Measurements from ENCODE around the gene BANP.

The BANP gene

GRCh38 chr16:87951552-87952538 lies 611 bp downstream of the BANP start:
- no peak for ATAC-seq

GRCh38 chr16:87952751-87953150 lies 1.5 kb downstream of the BANP start:
- no peak for ATAC-seq

GRCh38 chr16:87953308-87954215 lies 2.3 kb downstream of the BANP start:
- ATAC-seq = no peak

GRCh38 chr16:87954361-87954760 lies 3.1 kb downstream of the BANP start:
- ATAC-seq = no peak

GRCh38 chr16:87954826-87955225 lies 3.6 kb downstream of the BANP start:
- ATAC-seq = no peak

- peak; percentile 6 to 15 for ATAC-seq
Measured at GRCh38 chr16:87955302-87956097, 4.3 kb downstream of the BANP start.

GRCh38 chr16:87956098-87956364 lies 4.8 kb downstream of the BANP start:
- no peak for ATAC-seq

GRCh38 chr16:87956365-87957231 lies 5.4 kb downstream of the BANP start:
- ATAC-seq = peak; percentile 66 to 71

- no peak for ATAC-seq
Measured at GRCh38 chr16:87957296-87958094, 6.3 kb downstream of the BANP start.

- ATAC-seq = no peak
Measured at GRCh38 chr16:87958632-87959031, 7.4 kb downstream of the BANP start.

GRCh38 chr16:87959391-87959990 lies 8.3 kb downstream of the BANP start:
- no peak for ATAC-seq

GRCh38 chr16:87960296-87960695 lies 9.1 kb downstream of the BANP start:
- ATAC-seq = no peak

GRCh38 chr16:87960852-87961251 lies 9.6 kb downstream of the BANP start:
- ATAC-seq = no peak

- no peak for ATAC-seq
Measured at GRCh38 chr16:87961623-87962022, 10.4 kb downstream of the BANP start.

GRCh38 chr16:87963400-87963799 lies 12.2 kb downstream of the BANP start:
- peak; percentile 97 to 99 for ATAC-seq

- ATAC-seq = no peak
Measured at GRCh38 chr16:87964049-87964659, 12.9 kb downstream of the BANP start.

GRCh38 chr16:87965417-87965816 lies 14.2 kb downstream of the BANP start:
- ATAC-seq = no peak

- no peak for ATAC-seq
Measured at GRCh38 chr16:87966064-87966645, 14.9 kb downstream of the BANP start.

GRCh38 chr16:87966685-87967185 lies 15.5 kb downstream of the BANP start:
- ATAC-seq = no peak

All from activated CD4-positive, CD25-positive, alpha-beta regulatory T cell treated with anti-CD3 and anti-CD28 coated beads, Interleukin-2, amount 50 U/mL, for 24 hours (primary cell).